OCI-LY1 (cell line): ENCODE data around the gene DEFB121.

Experiments used
- H2AFZ ChIP-seq: fragments of 200-600 bp; sonication (generic), shearing (Covaris generic); 2 replicates; pipeline ENCODE4 v1.6.0; 2014; ENCODE audit warnings: antibody characterized with exemption, mild to moderate bottlenecking, low read length
- H3F3A ChIP-seq: fragments of 200-600 bp; sonication (generic), shearing (Covaris generic); 2 replicates; pipeline ENCODE4 v1.6.0; 2014; ENCODE audit warnings: mild to moderate bottlenecking, antibody characterized with exemption, low read length, moderate library complexity; ENCODE audit not compliant: insufficient read depth
- H3K27ac ChIP-seq: fragments of 200-600 bp; sonication (generic); 2 replicates; pipeline ENCODE4 v1.5.1; 2014; ENCODE audit warnings: low read length, mixed run types, mild to moderate bottlenecking, low read depth; ENCODE audit not compliant: poor library complexity, severe bottlenecking
- H3K27me3 ChIP-seq: fragments of 200-600 bp; sonication (generic); 2 replicates; pipeline ENCODE4 v1.6.0; 2014; ENCODE audit warnings: antibody characterized with exemption, mild to moderate bottlenecking, low read length, moderate library complexity; ENCODE audit not compliant: insufficient read depth
- H3K36me3 ChIP-seq: fragments of 200-600 bp; sonication (generic); 2 replicates; pipeline ENCODE4 v1.6.1; 2014; ENCODE audit warnings: mild to moderate bottlenecking, antibody characterized with exemption, low read length, moderate library complexity, mixed read lengths; ENCODE audit not compliant: insufficient read depth
- H3K4me1 ChIP-seq: fragments of 200-600 bp; sonication (generic); 2 replicates; pipeline ENCODE4 v1.5.1; 2014; ENCODE audit warnings: mild to moderate bottlenecking, low read length, moderate library complexity; ENCODE audit not compliant: insufficient read depth, severe bottlenecking
- H3K4me2 ChIP-seq: fragments of 200-600 bp; sonication (generic), shearing (Covaris generic); 2 replicates; pipeline ENCODE4 v1.6.1; 2014; ENCODE audit warnings: low read length
- H3K4me3 ChIP-seq: fragments of 200-600 bp; sonication (generic); 2 replicates; pipeline ENCODE4 v1.5.1; 2014; ENCODE audit warnings: low read length, low read depth, mild to moderate bottlenecking, mixed read lengths; ENCODE audit not compliant: poor library complexity, severe bottlenecking
- H3K79me2 ChIP-seq: fragments of 200-600 bp; shearing (Covaris generic); 2 replicates; pipeline ENCODE4 v1.6.1; 2016; ENCODE audit warnings: mixed run types, low read length, mixed read lengths; ENCODE audit not compliant: insufficient read depth
- H3K9ac ChIP-seq: fragments of 200-600 bp; sonication (generic), shearing (Covaris generic); 2 replicates; pipeline ENCODE4 v1.6.1; 2014; ENCODE audit warnings: mild to moderate bottlenecking, low read length, mixed read lengths
- H3K9me2 ChIP-seq: fragments of 200-600 bp; sonication (generic), shearing (Covaris generic); 2 replicates; pipeline ENCODE4 v1.6.1; 2014; ENCODE audit warnings: low read depth, mild to moderate bottlenecking, low read length, mixed read lengths
- H3K9me3 ChIP-seq: fragments of 200-600 bp; shearing (Covaris generic); 2 replicates; pipeline ENCODE4 v1.6.1; 2014; ENCODE audit warnings: low read length, mixed read lengths
- H4K20me1 ChIP-seq: fragments of 200-600 bp; sonication (generic), shearing (Covaris generic); 2 replicates; pipeline ENCODE4 v1.6.0; 2016; ENCODE audit warnings: mild to moderate bottlenecking, low read length; ENCODE audit not compliant: insufficient read depth
- EZH2 ChIP-seq: fragments of 200-600 bp; sonication (generic), shearing (Covaris generic); IDR thresholded peaks from 2 replicates; pipeline ENCODE4 v1.8.0; 2017; ENCODE audit warnings: borderline replicate concordance, mixed run types, mild to moderate bottlenecking, antibody characterized with exemption, low read length, moderate library complexity, mixed read lengths
- TF ChIP-seq, protein P1 (sequence below): fragments of 200-600 bp; sonication (generic), shearing (Covaris generic); IDR thresholded peaks from 2 replicates; pipeline ENCODE4 v1.5.1; 2017; ENCODE audit warnings: mild to moderate bottlenecking, antibody characterized with exemption, low read length, moderate library complexity, mixed read lengths

DEFB121 gene

DNA sequence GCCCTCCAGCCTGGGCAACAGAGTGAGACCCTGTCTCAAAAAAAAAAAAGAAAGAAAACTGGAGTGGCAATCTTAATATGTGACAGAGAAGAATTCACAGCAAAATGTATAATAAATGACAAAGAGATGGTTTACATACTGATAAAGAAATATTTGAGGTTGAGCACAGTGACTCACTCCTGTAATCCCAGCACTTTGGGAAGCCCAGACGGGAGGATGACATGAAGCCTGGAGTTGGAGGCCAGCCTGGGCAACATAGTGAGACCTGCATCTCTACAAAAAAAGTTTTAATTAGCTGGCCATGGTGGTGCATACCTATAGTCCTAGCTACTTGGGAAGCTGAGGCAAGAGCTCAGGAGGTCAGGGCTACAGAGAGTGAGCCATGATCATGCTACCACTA is 50.0 kb downstream of the DEFB121 start:
- no peaks in the 10 kb centered on the region for H3K9me2 ChIP-seq
- H3K9ac ChIP-seq, result no peak overlapping the region
- no peak overlapping the region for H3K4me2 ChIP-seq
- no peak overlapping the region for H3K4me3 ChIP-seq
- H4K20me1 ChIP-seq, result no peaks in the 10 kb centered on the region
- no peaks in the 10 kb centered on the region for H3K9me3 ChIP-seq
- H3K27me3 ChIP-seq, result no peaks in the 10 kb centered on the region
- H3K79me2 ChIP-seq, result no peaks in the 10 kb centered on the region
- H3F3A ChIP-seq, result no peaks in the 10 kb centered on the region
- no peak overlapping the region for H3K27ac ChIP-seq
- H3K36me3 ChIP-seq, result no peaks in the 10 kb centered on the region
- TF ChIP-seq, protein P1, sequence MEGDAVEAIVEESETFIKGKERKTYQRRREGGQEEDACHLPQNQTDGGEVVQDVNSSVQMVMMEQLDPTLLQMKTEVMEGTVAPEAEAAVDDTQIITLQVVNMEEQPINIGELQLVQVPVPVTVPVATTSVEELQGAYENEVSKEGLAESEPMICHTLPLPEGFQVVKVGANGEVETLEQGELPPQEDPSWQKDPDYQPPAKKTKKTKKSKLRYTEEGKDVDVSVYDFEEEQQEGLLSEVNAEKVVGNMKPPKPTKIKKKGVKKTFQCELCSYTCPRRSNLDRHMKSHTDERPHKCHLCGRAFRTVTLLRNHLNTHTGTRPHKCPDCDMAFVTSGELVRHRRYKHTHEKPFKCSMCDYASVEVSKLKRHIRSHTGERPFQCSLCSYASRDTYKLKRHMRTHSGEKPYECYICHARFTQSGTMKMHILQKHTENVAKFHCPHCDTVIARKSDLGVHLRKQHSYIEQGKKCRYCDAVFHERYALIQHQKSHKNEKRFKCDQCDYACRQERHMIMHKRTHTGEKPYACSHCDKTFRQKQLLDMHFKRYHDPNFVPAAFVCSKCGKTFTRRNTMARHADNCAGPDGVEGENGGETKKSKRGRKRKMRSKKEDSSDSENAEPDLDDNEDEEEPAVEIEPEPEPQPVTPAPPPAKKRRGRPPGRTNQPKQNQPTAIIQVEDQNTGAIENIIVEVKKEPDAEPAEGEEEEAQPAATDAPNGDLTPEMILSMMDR, result no peak
- no peak for TF ChIP-seq EZH2
- no peaks in the 10 kb centered on the region for H3K4me1 ChIP-seq
- H2AFZ ChIP-seq, result no peak overlapping the region
